Erythroblast (primary cell): ENCODE results near the gene ACTN4.
"Not testable (repeated sequence)": the region's sequence is repeated elsewhere in the genome, so short reads cannot be mapped to it uniquely, and the experiment has no call there.

Experiments used
- GATA1 ChIP-seq: IDR thresholded peaks from 2 replicates; pipeline ENCODE4 v1.6.1; 2011; ENCODE audit warnings: low read depth, mild to moderate bottlenecking, control low read depth, low read length, moderate library complexity
- POLR2A ChIP-seq: IDR thresholded peaks from 2 replicates; pipeline ENCODE4 v1.6.1; 2011; ENCODE audit warnings: mild to moderate bottlenecking, low read length

- not testable (repeated sequence) for TF ChIP-seq POLR2A, GATA1
Measured at GRCh38 chr19:38770228-38770948, 122.9 kb downstream of the ACTN4 start.
